Stimulated activated CD4-positive, alpha-beta T cell treated with anti-CD3 and anti-CD28 coated beads, Interleukin-4, amount 100 ng/mL, for 1 hour (primary cell): ENCODE measurements around the gene ACAP3.

Source experiments
- DNase-seq: peaks from one replicate; pipeline ENCODE4 v3.0.0-alpha.2; 2020

Gene ACAP3

DNA sequence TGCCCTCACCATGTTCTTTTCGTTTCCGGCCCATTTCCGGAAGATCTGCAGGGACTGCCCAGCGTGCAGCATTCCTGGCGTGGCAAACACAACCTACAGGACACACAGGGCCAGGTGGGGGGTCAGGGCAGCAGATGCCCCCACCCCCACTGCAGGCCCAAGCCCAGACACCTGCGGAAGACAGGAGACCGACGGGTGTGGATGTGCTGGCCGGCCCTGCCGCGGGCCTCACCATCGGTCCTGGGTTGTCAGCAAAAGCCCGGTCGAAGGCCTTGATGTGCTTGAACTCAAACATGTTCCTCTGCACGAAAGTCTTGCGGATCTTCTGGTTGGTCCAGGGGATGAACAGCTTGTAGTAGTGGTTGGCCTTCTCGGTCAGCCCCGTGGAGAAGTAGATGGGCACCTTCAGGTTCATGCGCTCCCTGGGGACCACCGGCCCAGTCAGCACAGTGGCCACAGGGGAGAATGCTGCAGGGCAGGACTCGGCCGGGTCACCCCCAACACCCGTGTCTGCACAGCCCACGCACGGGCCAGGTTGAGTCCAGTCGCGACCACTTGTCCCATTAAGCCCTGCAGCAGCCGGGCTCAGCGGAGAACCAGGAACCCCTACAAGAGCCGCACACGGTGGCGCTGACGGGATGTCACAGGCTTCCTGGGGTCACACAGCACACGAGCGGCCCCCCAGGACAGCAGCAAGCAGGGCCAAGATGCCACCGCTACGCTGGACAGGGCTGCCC is 5.9 kb upstream of the ACAP3 start:
- no peak for DNase-seq

DNA sequence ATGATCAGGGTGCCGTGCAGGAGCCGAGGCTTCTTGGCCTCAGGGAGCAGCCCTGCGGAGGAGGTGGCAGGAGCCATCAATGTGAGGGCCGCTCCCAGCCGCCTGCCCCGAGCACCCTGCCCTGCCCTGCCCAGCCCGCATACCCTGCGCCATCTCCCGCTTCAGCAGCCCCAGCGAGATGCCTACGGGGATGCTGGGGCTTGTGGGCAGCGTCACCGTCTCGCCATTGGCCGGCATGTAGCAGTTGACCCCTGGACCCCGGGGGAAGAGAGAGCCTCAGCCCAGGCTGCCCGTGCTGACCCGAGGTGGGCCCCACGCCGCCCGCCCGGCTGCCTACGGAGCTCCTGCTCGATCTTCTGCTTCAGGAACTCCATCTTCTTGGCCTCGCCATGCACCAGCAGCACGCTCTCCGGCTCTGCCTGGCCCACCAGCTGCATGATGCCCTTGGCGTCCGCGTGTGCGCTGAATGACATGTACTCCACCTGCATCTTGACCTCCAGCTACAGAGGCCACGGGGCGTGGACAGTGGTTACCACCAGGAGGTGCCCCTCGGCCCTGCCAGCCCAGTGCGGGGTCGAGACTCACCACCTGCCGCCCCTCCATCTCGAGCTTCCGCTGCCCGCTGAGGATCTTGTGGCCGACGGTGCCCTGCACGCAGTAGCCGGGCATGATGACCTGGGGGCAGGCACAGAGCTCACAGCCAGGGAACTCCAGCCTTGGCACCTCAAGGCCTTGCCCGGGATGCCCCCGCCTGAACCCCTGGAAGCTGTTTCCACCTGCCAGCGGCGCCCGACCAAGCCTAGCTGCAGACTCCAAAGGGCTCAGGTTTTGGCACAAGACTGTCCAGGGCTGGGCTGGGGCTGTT is 5.0 kb upstream of the ACAP3 start:
- no peak for DNase-seq

DNA sequence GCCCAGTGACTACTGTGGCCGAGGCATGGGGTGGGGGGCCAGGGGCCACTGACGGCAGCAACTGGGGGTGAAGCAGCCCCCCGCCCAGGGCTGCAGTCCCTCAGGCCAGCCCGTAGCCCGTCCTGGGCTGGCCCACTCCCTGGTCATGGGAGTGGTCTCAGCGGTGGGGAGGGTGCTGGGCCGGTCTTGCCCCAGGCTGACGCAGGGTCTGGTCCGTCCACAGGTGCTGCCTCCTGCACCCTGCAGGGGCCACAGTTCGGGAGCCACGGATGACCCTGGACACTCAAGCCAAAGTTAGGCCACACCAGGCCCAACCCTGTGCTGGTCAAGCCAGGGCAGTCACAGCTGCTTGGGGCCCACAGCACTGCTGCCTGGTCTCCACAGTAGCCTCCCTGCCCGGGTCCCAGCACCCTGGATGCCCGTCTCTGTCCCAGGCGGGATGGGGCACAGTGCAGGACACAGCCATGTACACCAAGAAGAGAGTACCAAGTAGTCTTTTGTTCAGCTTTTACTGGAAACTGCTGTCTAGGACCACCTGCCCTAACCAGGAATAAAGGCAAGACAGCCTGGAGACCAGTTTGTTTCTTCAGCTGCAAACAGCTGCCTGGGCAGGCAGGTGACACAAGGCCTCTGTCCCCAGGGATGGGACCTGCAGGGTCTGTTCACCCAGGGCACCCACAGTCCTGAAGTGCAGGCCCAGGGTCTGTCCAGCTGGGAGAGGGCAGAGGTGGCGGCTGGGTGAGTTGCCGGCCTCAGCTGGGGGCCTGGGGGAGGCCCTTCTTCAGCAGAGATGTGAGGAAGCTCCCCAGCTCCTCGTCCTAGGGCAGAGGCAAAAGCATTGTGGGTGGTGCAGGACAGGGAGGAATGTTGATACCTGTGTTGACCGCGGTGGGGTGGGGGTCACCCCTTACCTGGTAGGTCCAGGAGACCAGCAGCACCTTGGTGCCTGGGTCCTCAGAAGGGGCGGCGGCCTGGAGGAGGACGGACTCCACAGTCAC is 3.7 kb upstream of the ACAP3 start:
- DNase-seq: no peak

DNA sequence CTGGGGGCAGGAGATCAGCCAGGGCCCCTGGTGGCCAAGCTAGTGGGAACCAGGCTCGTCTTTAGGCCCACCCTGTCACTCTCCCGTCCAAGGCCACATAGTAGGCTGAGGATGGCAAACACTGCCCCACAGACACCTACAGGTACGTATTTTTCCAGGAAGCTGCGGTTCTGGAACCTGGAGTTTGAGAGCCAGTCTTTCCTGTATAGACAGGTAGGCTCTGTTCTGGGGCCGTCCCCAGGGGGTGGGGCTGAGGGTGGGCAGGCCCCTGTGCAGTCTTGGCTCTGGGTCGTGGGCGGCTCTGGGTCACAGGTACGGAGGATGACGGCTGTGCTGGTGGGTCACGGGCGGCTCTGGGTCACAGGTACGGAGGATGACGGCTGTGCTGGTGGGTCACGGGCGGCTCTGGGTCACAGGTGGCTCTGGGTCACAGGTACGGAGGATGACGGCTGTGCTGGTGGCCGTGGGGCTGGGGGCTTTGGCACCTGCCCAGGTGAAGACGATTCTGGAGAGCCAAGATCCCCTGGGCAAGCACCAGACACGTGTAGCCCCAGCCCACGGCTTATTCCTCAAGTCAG is 2.8 kb upstream of the ACAP3 start:
- DNase-seq: no peak

DNA sequence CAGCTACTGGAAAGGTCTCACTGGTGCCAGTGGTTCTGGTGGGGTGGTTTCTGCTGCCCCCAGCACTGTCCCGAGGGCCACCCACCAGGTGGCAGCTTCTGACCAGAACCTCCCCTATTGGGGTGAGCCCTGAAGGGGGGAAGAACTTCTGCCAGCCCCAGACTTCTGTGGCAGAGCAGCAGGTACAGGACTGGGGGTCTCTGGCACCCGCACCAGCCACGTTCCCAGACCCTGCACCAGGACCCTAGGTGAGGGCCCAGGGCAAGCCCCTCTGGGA is 2.3 kb upstream of the ACAP3 start:
- DNase-seq: no peak

DNA sequence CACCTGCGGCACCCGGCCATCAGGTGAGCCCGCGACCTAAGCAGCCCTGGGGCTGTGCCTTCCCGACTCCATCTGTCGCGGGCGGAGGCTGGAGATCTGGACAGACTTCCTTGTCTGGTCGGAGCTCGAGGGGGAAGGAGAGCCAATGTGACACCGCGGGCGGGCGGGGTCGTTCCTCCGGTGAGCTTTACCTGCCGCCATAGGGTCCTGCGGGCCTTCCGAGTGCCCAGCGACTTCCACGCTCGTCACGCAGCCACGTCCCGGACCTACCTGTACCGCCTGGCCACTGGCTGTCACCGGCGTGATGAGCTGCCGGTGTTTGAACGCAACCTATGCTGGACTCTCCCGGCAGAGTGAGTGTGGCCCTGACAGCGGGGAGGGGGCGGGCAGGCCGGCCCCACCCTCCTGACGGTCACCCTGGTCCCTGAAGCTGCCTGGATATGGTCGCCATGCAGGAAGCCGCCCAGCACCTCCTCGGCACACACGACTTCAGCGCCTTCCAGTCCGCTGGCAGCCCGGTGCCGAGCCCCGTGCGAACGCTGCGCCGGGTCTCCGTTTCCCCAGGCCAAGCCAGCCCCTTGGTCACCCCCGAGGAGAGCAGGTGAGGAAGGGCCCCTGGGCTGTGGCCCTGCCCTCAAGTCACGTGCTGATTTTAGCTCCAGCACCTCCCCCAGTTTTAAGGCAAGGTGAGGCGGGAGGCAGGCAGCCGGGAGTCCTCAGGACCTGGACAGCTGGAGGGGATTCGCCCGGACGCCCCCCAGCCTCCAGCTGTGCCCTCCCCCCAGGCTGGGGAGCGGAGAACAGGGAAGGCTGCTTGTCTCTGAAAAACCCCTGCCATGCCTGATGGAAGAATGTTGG is 1.8 kb upstream of the ACAP3 start:
- DNase-seq: peak; percentile 32

DNA sequence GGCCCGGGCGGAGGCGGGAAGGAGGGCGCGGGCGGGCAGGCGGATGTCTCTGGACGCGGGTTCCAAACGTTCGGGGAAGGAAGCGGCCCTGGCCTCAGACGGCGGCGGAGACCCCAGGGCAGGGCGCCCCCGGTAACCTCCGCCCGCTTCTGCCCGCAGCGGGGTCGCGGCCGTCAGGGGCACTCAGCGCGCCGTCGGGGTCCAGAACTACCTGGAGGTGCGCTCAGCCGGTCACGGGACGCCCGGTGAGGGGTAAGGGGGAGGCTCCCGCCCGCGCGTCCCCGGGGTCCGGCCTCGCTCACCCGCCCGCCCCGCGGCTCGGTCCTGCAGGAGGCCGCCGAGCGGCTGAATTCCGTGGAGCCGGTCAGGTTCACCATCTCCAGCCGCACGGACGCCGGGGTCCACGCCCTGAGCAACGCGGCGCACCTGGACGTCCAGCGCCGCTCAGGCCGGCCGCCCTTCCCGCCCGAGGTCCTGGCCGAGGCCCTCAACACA is 1.1 kb upstream of the ACAP3 start:
- no peak for DNase-seq

DNA sequence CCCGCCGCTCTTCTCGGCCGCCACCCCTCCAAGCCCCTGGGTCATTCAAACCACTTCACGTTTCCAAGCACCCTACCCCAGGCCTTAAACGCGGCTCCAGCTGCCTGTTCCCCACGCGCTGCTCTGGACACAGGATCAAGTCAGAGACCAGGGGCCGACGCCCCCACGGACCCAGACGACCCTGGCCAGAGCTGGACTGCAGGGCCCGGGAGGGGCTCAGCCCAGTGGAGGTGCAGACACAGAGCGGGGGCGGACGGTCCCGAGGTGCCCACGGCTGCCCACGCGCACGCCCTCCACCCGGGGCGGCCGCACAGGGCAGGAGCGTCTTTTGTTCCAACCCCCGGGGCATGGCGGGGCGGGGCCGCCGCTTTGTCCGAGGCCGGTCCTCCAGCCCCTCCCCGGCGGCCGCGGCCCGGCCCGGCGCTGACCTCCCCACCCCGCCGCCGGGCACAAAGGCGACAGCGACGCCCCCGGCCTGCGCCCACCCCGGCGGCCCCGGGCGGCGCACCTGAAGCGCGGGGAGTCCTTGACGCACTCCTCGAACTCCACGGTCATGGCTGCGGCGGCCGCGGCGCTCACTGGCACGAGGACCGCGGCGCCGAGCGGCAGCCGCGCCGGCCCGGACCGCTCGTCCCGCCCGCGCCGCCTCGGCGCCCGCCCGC is 338 bp downstream of the ACAP3 start:
- DNase-seq: no peak

DNA sequence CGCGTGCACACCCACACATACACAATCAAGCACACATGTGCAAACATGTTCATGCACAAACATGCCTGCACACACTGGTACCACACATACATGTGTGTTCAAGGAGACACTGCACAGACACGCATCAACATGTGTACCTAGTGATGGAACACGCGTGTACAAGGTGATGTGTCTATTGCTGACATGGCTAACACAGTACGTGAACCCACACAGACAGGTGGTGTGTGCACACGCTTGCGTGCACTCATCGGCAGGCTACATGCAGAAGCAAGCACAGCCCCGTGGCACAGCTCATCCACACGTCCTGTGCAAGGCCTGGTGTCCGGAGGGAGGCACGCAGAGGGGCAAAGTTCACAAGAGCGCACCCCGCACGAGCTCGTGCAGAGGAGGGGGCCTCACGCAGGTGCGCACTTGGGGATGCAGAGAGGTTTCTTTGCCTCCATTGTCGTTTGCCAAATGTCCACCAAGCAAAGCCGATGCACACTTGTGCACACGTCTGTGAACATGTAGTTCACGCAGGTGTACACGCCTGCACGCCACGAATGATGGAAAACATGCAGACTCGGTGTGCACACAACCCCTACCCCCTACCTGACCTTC is 969 bp downstream of the ACAP3 start:
- no peak for DNase-seq

DNA sequence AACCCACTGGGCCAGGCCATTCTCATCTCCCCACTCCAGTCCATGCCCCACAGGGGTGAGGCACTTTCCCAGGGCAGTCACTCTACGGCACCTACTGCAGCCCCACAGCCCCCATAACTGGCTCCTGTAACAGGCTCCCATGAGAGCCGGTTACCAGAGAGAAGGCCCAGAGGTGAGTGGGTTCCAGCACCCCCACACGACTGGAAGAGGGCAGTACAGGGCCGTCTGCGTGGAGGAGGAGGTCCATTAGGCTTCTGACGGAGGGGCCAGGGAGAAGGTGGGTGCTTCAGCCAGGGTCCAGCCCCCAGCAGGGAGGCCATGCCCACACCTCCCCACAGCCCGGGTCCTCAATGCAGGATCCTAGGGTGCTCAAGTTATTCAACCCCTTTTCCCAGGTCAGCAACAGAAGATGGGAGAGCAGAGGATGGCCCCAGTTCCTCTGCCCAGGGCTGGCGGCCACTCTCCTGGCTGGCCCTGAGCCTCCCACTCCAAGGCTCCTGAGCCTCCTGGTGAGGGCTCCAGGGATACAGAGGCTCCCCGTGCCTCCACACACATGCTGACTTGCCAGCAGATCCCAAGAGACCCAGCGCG is 1.6 kb downstream of the ACAP3 start:
- no peak for DNase-seq

DNA sequence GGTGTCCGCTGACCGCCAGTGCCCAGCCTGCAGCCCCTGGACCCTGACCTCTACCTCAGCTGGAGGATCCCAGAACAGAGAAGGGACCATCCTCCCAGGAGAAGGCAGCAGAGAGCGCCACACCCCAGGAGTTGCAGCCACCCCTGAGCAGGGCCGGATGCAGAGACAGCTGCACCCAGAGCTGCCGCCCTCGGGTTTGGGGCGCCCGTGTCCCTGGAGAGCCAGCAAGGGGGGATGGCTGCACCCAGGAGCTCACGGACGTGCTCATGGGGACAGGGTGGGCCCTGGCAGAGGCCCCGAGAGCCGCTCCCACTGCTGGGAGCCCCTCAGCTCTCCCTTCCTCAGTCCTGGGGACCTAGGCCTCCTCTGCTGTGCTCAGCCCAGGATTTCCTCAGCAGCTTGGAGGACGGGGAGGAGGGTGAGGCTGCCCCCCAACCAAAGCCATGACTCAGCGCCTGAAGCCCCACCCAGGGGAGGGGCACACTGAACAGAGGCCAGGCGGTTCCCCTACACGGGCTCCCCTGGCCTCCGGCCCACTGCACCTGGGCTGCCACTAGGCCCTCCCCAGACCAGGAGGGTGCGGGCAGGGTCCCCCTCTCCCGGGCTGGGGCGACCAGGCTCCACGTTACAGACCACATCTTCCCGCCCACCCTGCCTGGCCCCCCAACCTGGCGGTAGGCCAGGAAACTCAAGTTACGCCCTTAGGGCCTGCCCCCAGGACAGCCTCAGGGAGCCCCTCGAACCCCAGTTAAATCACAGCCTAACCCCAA is 2.2 kb downstream of the ACAP3 start:
- DNase-seq: peak; percentile 70

DNA sequence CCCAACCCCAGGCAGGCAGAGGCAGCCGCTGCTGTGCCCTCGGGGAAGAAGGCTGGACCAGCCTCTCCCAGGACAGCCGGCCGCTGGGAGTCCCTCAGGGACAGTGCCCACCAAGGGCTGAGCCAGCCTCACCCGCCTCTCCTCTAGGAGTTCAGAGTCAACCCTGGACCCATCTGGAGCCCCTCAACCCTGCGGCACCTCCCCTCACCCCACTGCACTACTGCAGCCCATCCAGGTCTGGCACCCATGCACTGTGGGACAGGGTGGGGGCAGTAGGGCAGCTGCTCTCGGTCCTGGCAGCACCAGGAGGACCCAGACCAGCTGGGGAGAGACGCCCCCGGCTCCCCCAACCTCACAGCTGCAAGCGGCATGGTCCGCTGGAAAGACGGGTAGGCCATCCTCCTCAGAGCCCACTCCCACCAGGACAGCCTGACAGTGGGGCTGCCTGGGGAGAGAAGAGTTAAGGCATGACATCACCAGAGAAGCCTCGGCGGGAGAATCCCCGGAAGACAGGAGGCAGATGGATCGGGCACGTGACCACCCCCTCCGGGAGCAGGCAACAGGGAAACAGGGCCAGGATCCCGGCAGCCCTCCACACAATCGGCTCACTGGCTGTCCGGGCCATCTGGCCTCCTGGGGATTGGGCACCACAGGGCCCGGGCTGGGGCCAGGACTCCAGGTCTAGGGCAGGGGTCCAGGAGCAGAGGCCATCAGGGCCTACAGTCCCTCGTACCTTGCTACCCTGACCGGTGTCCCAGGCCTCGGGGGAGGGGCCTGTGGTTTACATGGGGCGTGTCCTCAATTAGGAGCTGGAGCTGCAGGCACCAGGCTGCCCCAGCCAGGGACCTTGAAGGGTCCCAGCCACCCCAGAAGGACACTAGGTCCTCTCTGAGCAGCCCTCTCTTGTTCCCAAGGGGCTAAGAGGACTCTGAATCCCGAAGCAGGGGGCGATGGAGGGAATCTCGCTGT is 3.1 kb downstream of the ACAP3 start:
- DNase-seq: no peak

DNA sequence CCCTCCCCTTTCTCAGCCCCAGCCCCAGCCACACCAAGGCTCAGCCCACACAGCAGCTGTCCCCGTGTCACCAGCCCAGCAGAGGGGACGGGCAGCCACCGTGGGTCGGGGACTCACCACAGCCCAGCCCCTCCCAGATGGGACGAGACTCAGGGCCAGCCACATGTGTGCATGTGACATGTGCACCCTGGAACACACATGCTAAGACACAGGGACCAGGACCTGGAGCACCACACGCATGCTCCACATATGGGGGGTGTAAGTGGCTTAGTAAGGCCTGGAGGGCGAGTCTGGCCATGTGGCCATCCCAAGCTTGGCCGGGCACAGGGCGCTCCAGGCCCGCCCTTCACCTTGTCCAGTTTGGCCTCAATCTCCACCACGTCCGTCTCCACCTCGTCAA is 4.0 kb downstream of the ACAP3 start:
- no peak for DNase-seq

DNA sequence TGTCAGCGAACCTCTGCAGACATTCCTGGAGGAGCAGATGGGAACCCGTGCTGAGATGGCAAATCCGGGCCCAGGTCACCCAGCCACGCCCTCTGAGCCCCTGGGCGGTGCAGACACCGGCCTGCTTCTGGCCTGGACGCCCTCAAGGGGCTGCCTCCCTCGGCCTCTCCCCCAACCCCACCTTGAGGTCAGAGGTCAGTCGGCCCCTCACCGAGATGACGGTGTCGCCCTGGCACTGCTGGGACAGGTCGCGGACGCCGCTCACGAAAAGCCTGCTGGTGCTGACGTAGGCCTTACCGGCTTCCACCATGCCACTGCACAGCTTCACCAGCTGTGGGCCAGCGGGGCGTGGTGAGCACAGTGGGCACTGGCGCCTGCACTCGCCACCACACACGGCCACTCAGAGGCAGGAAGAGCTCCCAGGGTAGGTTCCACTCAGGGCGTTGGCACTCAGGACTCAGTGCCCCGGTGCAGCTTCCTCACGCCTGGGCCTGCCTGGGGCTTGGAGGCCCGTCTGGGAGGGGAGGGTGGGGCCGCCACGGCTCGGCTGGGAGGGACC is 4.7 kb downstream of the ACAP3 start:
- DNase-seq: no peak

DNA sequence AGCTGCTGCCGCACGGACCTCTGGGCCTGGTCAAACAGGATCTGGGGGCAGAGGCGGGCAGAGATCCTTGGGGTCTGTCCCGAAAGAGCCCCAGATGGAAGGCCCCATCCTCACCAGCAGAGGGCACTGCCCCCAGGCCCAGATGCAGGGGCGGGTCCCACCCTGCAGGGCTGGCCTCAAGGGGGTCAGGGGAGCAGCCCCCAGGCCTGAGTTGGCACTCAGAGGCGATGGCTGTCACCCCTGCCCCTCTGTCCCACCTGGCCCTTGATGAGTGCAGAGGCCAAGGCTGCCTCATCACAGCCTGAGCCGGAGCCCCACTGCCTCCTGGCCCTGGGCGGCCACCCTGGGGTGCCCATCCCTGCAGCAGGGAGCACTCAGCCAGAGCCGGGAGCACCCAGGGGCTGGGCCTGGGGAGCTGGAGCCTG is 5.7 kb downstream of the ACAP3 start:
- no peak for DNase-seq

DNA sequence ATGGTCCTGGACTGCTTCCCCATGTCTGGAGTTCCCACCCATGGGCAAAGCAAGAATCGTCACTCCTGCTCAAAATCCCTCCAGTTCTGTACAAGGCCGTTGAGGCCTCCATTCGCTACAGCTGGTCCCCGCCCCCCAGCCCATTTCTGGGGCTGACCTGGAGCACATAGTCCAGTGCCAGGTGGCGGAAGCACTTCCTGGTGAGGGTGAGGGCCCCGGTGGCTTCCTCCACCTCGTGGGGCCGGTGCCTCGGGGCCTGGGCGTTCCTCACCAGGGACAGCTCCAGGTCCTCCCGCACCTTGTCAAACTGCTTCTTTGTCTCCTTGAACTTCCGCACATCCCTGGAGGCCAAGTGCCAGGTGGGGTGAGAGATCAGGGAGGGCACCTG is 7.4 kb downstream of the ACAP3 start:
- no peak for DNase-seq

DNA sequence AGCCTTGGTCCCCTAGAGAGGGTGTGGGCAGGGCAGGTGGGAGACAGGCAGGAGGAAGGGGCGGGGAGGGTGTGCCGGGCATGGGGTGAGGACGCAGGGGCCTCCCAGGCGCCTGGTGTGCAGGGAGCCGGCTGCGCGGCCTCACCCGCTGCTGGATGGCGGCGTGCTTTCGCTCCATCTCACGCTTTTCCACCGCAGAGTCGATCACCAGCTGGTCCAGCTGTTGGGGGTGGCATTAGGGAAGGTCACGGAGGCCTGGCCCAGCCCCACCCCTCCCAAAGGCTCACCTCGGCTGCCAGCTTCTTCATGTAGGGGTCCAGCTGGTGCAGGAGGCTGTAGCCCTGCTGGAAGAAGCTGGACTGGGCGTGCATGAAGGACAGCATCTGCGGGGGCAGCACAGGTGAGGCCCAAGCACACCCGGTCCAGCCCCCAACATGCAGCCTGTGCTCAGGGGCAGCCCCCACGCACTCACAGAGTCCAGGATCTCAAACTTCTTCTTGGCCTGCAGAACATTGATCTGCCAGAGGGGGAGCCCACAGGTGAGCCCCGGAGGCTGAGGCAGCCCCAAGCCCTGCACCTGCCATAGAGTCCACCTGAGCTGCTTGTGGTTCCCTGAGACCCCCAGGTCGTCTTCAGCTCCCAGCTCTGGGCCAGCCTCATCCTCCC is 7.9 kb downstream of the ACAP3 start:
- DNase-seq: no peak
